ENCODE data around the gene CCDC40. TPM values are rescaled to one million over a fixed set of nuclear protein-coding genes. Genes with fewer than 3 reads are reported as not detected.
A peak's percentile ranks its signal among the peaks of the same experiment; 100 is the strongest.

CCDC40 gene
- total and polyA plus RNA-seq, 2 donors (not counting 1 experiment from before 2014, with no cell fraction given): 0.63 to 3.2 TPM

DNA sequence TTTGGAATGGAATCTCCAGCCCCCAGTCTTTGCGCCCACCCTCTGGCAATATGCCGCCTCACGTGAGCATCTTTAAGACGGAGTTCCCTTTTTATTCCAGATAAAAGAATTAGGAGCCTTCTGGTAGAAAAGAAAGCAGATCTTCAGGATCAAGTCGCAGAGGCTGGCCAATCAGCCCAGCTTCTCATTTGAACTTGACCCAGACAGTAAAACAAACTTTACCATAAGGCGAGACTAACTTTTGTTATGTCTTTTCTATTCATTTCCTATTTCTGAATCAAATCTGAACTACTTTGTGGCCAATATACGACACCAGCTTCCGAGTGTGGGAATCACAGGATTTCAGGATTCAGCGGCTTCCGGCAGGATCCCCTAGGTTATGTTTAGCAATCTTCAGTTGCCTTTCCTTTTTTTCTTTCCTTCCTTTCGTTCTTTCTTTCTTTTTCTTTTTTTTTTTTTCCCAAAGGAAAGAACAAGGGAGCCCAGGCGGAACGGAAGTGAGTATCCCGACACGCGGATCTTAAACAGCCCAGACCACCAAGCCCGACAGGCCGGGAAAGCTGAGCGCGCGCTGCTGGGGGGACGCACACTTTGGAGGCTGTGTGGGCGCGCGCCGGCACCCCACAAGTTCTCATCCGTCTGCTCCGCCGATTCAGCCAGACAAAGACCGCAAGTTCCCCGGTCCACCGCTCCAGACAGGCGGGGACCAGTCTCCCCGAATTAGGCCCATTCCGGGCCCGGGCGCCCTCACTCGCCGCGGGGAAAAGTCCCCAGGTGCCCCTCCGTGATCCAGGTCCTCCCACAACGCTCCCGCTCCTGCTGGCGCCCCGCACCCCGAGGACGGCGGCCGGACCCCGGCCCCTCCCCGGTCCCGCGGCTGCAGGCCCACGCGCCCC is 1.4 kb upstream of the CCDC40 start:
- DNase-seq (peak; percentile 85), ATAC-seq (ENCODE audit: low read depth) (peak; percentile 19)
- peak overlapping the region; percentile 61 for H3K9ac ChIP-seq (ENCODE audit: low read length)
- H3K9me3 ChIP-seq (ENCODE audit: control extremely low read depth in 1 of 3, control insufficient read depth in 2 of 3, insufficient read depth in 1 of 3, low read length in 2 of 3): peaks cover 0 to 2% (median 0%) of the 10 kb centered on the region in 3 donors
- no peaks in the 10 kb centered on the region for H3K9me3 Mint-ChIP-seq (ENCODE audit: insufficient read depth)
- peak overlapping the region in 4 of 5 experiments; percentile 54 to 67 (median 58) for H3K4me3 ChIP-seq (ENCODE audit: control extremely low read depth in 1 of 5, extremely low read depth in 1 of 5, insufficient read depth in 1 of 5, low read depth in 2 of 5, low read length in 4 of 5)
- WGBS (ENCODE audit: insufficient coverage): 3% methylated on average over 53 of the region's 55 CpGs
- H3K27ac ChIP-seq (ENCODE audit: low read length in 2 of 2): peak overlapping the region in 1 of 2 donors; percentile 50
- TF ChIP-seq, protein P1, sequence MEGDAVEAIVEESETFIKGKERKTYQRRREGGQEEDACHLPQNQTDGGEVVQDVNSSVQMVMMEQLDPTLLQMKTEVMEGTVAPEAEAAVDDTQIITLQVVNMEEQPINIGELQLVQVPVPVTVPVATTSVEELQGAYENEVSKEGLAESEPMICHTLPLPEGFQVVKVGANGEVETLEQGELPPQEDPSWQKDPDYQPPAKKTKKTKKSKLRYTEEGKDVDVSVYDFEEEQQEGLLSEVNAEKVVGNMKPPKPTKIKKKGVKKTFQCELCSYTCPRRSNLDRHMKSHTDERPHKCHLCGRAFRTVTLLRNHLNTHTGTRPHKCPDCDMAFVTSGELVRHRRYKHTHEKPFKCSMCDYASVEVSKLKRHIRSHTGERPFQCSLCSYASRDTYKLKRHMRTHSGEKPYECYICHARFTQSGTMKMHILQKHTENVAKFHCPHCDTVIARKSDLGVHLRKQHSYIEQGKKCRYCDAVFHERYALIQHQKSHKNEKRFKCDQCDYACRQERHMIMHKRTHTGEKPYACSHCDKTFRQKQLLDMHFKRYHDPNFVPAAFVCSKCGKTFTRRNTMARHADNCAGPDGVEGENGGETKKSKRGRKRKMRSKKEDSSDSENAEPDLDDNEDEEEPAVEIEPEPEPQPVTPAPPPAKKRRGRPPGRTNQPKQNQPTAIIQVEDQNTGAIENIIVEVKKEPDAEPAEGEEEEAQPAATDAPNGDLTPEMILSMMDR (IDR thresholded peaks at IDR 0.05): no peak
- TF ChIP-seq EZH2 (IDR thresholded peaks at IDR 0.05; ENCODE audit: borderline replicate concordance, insufficient read depth, low read depth, low read length, poor library complexity, severe bottlenecking): no peak
- ChIA-PET POLR2A (interaction anchor here (0.9 kb wide), 1 partner anchor 38 kb away, joined by 5 read pairs; no protein-coding TSS in a partner anchor), CTCF (interaction anchor here (0.7 to 1.8 kb wide), 2 partner anchors 26 to 31 kb away, joined by 3 to 14 read pairs; no protein-coding TSS in a partner anchor)
- peaks cover 11% of the 10 kb centered on the region for H3K4me1 Mint-ChIP-seq
- intact Hi-C loops (cut with micrococcal nuclease): loop anchor here (5.0 kb wide), 1 partner anchor 227 kb away; the partner anchor contains the start of gene RNF213
- peaks cover 6% of the 10 kb centered on the region for H3K79me2 ChIP-seq (ENCODE audit: control insufficient read depth, insufficient read depth, low read length)
- H3K27ac Mint-ChIP-seq: peak overlapping the region; percentile 89
- peaks cover 10% of the 10 kb centered on the region for H3K27me3 Mint-ChIP-seq
- peaks cover 0 to 14% (median 1%) of the 10 kb centered on the region in 4 experiments for H3K27me3 ChIP-seq (replicated peaks in 1 of 4; ENCODE audit: control extremely low read depth in 1 of 4, control insufficient read depth in 3 of 4, insufficient read depth in 4 of 4, low read length in 3 of 4)
- peak overlapping the region; percentile 36 for H2AFZ ChIP-seq (ENCODE audit: insufficient read depth, low read depth, low read length, poor library complexity, severe bottlenecking)
- no peaks in the 10 kb centered on the region for H3K36me3 ChIP-seq (replicated peaks in 1 of 2; ENCODE audit: control extremely low read depth in 1 of 2, control insufficient read depth in 1 of 2, extremely low read depth in 1 of 2, insufficient read depth in 2 of 2, low read length in 1 of 2)
- H3K4me1 ChIP-seq (ENCODE audit: control insufficient read depth in 2 of 2, insufficient read depth in 2 of 2, low read length in 2 of 2): peaks cover 15 to 22% of the 10 kb centered on the region in 2 donors
- peak overlapping the region; percentile 88 for H3K4me3 Mint-ChIP-seq
- H3K4me2 ChIP-seq (replicated peaks; ENCODE audit: low read depth, low read length, poor library complexity, severe bottlenecking): peak overlapping the region; percentile 98
- no peaks in the 10 kb centered on the region for H4K20me1 ChIP-seq (ENCODE audit: control insufficient read depth, insufficient read depth, low read length, poor library complexity, severe bottlenecking)

DNA sequence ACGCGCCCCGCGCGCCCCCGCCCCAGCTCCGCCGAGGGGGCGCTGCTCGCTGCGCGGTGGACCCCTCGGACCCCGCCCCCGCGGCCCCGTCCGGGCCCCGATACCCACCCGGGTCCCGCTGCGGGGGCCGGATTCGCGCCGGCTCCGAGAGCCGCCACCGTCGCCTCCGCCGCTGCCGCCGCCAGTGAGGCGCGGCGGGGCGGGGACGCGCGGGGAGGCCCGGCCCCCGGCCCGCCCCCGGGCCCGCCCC is 830 bp upstream of the CCDC40 start, which contains the start of gene TBC1D16:
TSS of gene TBC1D16 (minus strand) at position 186 of the 250 bp plus-strand sequence. CDS start 22,325 bp downstream, outside the sequence.
- H3K4me2 ChIP-seq (replicated peaks; ENCODE audit: low read depth, low read length, poor library complexity, severe bottlenecking): peak within 1 kb of the TSS; percentile 98
- H3K4me3 Mint-ChIP-seq: peak within 1 kb of the TSS; percentile 88
- 2% methylated on average over 37 of the region's 46 CpGs for WGBS (ENCODE audit: insufficient coverage)
- ATAC-seq (ENCODE audit: low read depth) (no peak), DNase-seq (no peak)
- intact Hi-C loops (cut with micrococcal nuclease): loop anchor here (5.0 kb wide), 1 partner anchor 227 kb away; the partner anchor contains the start of gene RNF213
- peaks cover 15 to 22% of the 10 kb centered on the region in 2 donors for H3K4me1 ChIP-seq (ENCODE audit: control insufficient read depth in 2 of 2, insufficient read depth in 2 of 2, low read length in 2 of 2)
- ChIA-PET CTCF (no interaction called here), POLR2A (no interaction called here)
- no peaks in the 10 kb centered on the region for H3K9me3 Mint-ChIP-seq (ENCODE audit: insufficient read depth)
- no peaks in the 10 kb centered on the region for H3K36me3 ChIP-seq (replicated peaks in 1 of 2; ENCODE audit: control extremely low read depth in 1 of 2, control insufficient read depth in 1 of 2, extremely low read depth in 1 of 2, insufficient read depth in 2 of 2, low read length in 1 of 2)
- peak within 1 kb of the TSS; percentile 67 for H2AFZ ChIP-seq (ENCODE audit: insufficient read depth, low read depth, low read length, poor library complexity, severe bottlenecking)
- H4K20me1 ChIP-seq (ENCODE audit: control insufficient read depth, insufficient read depth, low read length, poor library complexity, severe bottlenecking): no peaks in the 10 kb centered on the region
- peaks cover 3% of the 10 kb centered on the region for H3K79me2 ChIP-seq (ENCODE audit: control insufficient read depth, insufficient read depth, low read length)
- H3K4me3 ChIP-seq (ENCODE audit: control extremely low read depth in 1 of 5, extremely low read depth in 1 of 5, insufficient read depth in 1 of 5, low read depth in 2 of 5, low read length in 4 of 5): peak within 1 kb of the TSS; percentile 43 to 80 (median 71)
- H3K27ac Mint-ChIP-seq: peak within 1 kb of the TSS; percentile 89
- H3K9ac ChIP-seq (ENCODE audit: low read length): peak within 1 kb of the TSS; percentile 86
- H3K27me3 Mint-ChIP-seq: peaks cover 10% of the 10 kb centered on the region
- TF ChIP-seq EZH2 (IDR thresholded peaks at IDR 0.05; ENCODE audit: borderline replicate concordance, insufficient read depth, low read depth, low read length, poor library complexity, severe bottlenecking): no peak
- TF ChIP-seq, protein P1 (IDR thresholded peaks at IDR 0.05): no peak
- H3K9me3 ChIP-seq (ENCODE audit: control extremely low read depth in 1 of 3, control insufficient read depth in 2 of 3, insufficient read depth in 1 of 3, low read length in 2 of 3): peaks cover 0 to 2% (median 0%) of the 10 kb centered on the region in 3 donors
- peaks cover 0 to 14% (median 1%) of the 10 kb centered on the region in 4 experiments for H3K27me3 ChIP-seq (replicated peaks in 1 of 4; ENCODE audit: control extremely low read depth in 1 of 4, control insufficient read depth in 3 of 4, insufficient read depth in 4 of 4, low read length in 3 of 4)
- H3K4me1 Mint-ChIP-seq: peaks cover 11% of the 10 kb centered on the region
- H3K27ac ChIP-seq (ENCODE audit: low read length in 2 of 2): peak within 1 kb of the TSS; percentile 73 to 83

All from B cell (primary cell).